Measurements from ENCODE around the gene ENDOG. TPM values are rescaled to one million over a fixed set of nuclear protein-coding genes. Genes with fewer than 3 reads are reported as not detected.

Gene ENDOG
- total and polyA plus RNA-seq, 2 experiments from 2014 or later: 15.1 to 23.5 TPM

- Histone ChIP-seq H3K27me3 (ENCODE audit: insufficient read depth) (no peaks in the 10 kb centered on the region), H3F3A (replicated peaks; ENCODE audit: low read depth) (no peaks in the 10 kb centered on the region), H3K79me2 (replicated peaks; ENCODE audit: insufficient read depth) (peaks cover 16% of the 10 kb centered on the region), H3K27ac (ENCODE audit: low read depth) (peak overlapping the region; percentile 63), H4K20me1 (replicated peaks; ENCODE audit: insufficient read depth) (peaks cover 6% of the 10 kb centered on the region; the same call in 1 of the 2 replicates), H2AFZ (no peak overlapping the region), H3K4me1 (ENCODE audit: insufficient read depth) (no peaks in the 10 kb centered on the region), H3K4me3 (no peak overlapping the region), H3K4me2 (no peak overlapping the region), H3K9me2 (ENCODE audit: insufficient read depth) (no peaks in the 10 kb centered on the region), H3K36me3 (ENCODE audit: insufficient read depth) (no peaks in the 10 kb centered on the region)
- H3K27me3 Mint-ChIP-seq (ENCODE audit: insufficient read depth, low read depth, poor library complexity): peaks cover 2% of the 10 kb centered on the region
- DNase-seq (ENCODE audit: low spot score) (peak; percentile 95), ATAC-seq (peak; percentile 99)
- H3K27ac Mint-ChIP-seq: peak overlapping the region; percentile 85
- no peak overlapping the region for H3K4me3 Mint-ChIP-seq
- peaks cover 13% of the 10 kb centered on the region for H3K4me1 Mint-ChIP-seq
- H3K9me3 Mint-ChIP-seq: no peaks in the 10 kb centered on the region
- H3K36me3 Mint-ChIP-seq (ENCODE audit: low read depth): no peaks in the 10 kb centered on the region
- TF ChIP-seq CTCF (conservative IDR thresholded peaks at IDR 0.05; ENCODE audit: low read depth in 2 of 2) (peak; percentile 85 to 95), ZNF114 (CRISPR knock-in tag; IDR thresholded peaks at IDR 0.05) (no peak), ZNF462 (CRISPR knock-in tag; IDR thresholded peaks at IDR 0.05) (no peak), NANOG (IDR thresholded peaks at IDR 0.05; ENCODE audit: borderline replicate concordance) (no peak), ZNF331 (CRISPR knock-in tag; IDR thresholded peaks at IDR 0.05; ENCODE audit: low read depth) (no peak), CREB1 (CRISPR knock-in tag; IDR thresholded peaks at IDR 0.05; ENCODE audit: low read depth) (peak; percentile 21; the same call in 1 of the 2 replicates)
- TF ChIP-seq, protein P1, sequence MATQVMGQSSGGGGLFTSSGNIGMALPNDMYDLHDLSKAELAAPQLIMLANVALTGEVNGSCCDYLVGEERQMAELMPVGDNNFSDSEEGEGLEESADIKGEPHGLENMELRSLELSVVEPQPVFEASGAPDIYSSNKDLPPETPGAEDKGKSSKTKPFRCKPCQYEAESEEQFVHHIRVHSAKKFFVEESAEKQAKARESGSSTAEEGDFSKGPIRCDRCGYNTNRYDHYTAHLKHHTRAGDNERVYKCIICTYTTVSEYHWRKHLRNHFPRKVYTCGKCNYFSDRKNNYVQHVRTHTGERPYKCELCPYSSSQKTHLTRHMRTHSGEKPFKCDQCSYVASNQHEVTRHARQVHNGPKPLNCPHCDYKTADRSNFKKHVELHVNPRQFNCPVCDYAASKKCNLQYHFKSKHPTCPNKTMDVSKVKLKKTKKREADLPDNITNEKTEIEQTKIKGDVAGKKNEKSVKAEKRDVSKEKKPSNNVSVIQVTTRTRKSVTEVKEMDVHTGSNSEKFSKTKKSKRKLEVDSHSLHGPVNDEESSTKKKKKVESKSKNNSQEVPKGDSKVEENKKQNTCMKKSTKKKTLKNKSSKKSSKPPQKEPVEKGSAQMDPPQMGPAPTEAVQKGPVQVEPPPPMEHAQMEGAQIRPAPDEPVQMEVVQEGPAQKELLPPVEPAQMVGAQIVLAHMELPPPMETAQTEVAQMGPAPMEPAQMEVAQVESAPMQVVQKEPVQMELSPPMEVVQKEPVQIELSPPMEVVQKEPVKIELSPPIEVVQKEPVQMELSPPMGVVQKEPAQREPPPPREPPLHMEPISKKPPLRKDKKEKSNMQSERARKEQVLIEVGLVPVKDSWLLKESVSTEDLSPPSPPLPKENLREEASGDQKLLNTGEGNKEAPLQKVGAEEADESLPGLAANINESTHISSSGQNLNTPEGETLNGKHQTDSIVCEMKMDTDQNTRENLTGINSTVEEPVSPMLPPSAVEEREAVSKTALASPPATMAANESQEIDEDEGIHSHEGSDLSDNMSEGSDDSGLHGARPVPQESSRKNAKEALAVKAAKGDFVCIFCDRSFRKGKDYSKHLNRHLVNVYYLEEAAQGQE (IDR thresholded peaks at IDR 0.05; ENCODE audit: unreplicated experiment): no peak
Observed at GRCh38 chr9:128863647-128864046, 45.3 kb downstream of the ENDOG start.

Measured in GM23338 (cell line).